ENCODE measurements around the gene LRRC55. TPM values are rescaled to one million over a fixed set of nuclear protein-coding genes. Genes with fewer than 3 reads are reported as not detected.

Gene LRRC55
- total RNA-seq, 1 donor from 2014 or later, result 1.4 TPM

DNA sequence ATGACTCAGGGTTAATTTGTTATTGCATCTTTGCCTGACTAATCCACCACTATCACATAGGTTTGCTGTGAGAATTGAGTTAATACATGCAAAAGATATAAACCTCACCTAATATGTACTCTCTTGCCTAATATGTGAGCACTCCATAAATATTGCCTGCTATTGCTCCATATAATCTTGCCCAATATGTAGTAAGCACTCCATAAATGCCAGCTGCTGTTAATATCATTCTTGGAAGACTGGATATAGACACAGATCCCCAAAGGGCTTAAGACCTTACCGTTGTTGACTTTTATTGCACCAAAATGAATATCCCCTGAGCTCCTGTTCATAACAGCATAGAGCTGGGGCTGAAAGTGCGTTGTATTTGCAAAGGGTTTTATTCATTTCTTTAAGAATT is 27.0 kb upstream of the LRRC55 start:
- peaks cover 22% of the 10 kb centered on the region for H3F3A ChIP-seq (ENCODE audit: low read depth)
- H3K36me3 ChIP-seq, result no peaks in the 10 kb centered on the region
- no peak overlapping the region for H2AFZ ChIP-seq (replicated peaks)
- Mint-ChIP-seq H3K27ac (no peak overlapping the region), H3K36me3 (no peaks in the 10 kb centered on the region), H3K4me3 (no peak overlapping the region), H3K4me1 (peaks cover 29% of the 10 kb centered on the region), H3K27me3 (ENCODE audit: insufficient read depth, low read depth) (peaks cover 8% of the 10 kb centered on the region), H3K9me3 (no peaks in the 10 kb centered on the region)
- peaks cover 18% of the 10 kb centered on the region for H3K4me1 ChIP-seq
- no peak overlapping the region for H3K9ac ChIP-seq
- H3K9me3 ChIP-seq (ENCODE audit: low read depth), result no peaks in the 10 kb centered on the region
- DNase-seq (ENCODE audit: low spot score), result no peak
- peaks cover 3% of the 10 kb centered on the region for H3K27me3 ChIP-seq
- no peaks in the 10 kb centered on the region for H3K79me2 ChIP-seq (ENCODE audit: low read depth)
- no peak overlapping the region for H3K27ac ChIP-seq
- no peak overlapping the region for H3K4me2 ChIP-seq
- TF ChIP-seq EZH2 (IDR thresholded peaks at IDR 0.05), result no peak
- TF ChIP-seq, protein P1, sequence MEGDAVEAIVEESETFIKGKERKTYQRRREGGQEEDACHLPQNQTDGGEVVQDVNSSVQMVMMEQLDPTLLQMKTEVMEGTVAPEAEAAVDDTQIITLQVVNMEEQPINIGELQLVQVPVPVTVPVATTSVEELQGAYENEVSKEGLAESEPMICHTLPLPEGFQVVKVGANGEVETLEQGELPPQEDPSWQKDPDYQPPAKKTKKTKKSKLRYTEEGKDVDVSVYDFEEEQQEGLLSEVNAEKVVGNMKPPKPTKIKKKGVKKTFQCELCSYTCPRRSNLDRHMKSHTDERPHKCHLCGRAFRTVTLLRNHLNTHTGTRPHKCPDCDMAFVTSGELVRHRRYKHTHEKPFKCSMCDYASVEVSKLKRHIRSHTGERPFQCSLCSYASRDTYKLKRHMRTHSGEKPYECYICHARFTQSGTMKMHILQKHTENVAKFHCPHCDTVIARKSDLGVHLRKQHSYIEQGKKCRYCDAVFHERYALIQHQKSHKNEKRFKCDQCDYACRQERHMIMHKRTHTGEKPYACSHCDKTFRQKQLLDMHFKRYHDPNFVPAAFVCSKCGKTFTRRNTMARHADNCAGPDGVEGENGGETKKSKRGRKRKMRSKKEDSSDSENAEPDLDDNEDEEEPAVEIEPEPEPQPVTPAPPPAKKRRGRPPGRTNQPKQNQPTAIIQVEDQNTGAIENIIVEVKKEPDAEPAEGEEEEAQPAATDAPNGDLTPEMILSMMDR (IDR thresholded peaks at IDR 0.05), result no peak
- no peak for TF ChIP-seq EZH2phosphoT487 (IDR thresholded peaks at IDR 0.05)
- H3K4me3 ChIP-seq, result no peak overlapping the region
- H4K20me1 ChIP-seq (ENCODE audit: low read depth), result no peaks in the 10 kb centered on the region

DNA sequence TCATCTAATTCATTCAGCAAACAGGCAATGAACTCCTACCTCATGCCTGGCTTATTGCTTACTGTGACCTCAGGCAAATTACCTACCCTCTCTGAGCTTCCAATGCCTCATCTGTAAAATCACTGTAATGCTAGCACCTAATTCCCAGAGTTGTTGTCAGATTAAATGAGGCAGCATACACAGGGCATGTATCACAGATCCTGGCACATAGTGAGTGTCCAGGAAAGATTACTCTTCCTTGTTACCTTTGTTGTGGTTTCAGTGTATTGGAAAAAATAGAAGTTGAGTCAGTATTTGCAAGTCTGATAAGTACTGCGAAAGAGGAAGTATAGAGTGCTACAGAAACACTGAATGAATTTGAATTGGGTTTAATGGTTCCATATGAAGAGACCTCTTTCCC is 26.4 kb upstream of the LRRC55 start:
- Mint-ChIP-seq H3K36me3 (no peaks in the 10 kb centered on the region), H3K4me1 (peaks cover 35% of the 10 kb centered on the region), H3K27ac (peak overlapping the region; percentile 4), H3K9me3 (peaks cover 2% of the 10 kb centered on the region), H3K27me3 (ENCODE audit: insufficient read depth, low read depth) (peaks cover 8% of the 10 kb centered on the region), H3K4me3 (no peak overlapping the region)
- no peak overlapping the region for H3K9ac ChIP-seq
- H3K4me3 ChIP-seq, result no peak overlapping the region
- H3K9me3 ChIP-seq (ENCODE audit: low read depth), result no peaks in the 10 kb centered on the region
- no peaks in the 10 kb centered on the region for H4K20me1 ChIP-seq (ENCODE audit: low read depth)
- H3F3A ChIP-seq (ENCODE audit: low read depth), result peaks cover 22% of the 10 kb centered on the region
- H3K27me3 ChIP-seq, result peaks cover 3% of the 10 kb centered on the region
- H3K4me2 ChIP-seq, result peak overlapping the region; percentile 40
- peaks cover 23% of the 10 kb centered on the region for H3K4me1 ChIP-seq
- H3K27ac ChIP-seq, result no peak overlapping the region
- H3K36me3 ChIP-seq, result no peaks in the 10 kb centered on the region
- peak overlapping the region; percentile 1 for H2AFZ ChIP-seq (replicated peaks)
- DNase-seq (ENCODE audit: low spot score), result no peak
- TF ChIP-seq, protein P1 (IDR thresholded peaks at IDR 0.05), result no peak
- TF ChIP-seq EZH2phosphoT487 (IDR thresholded peaks at IDR 0.05) (no peak), EZH2 (IDR thresholded peaks at IDR 0.05) (no peak)
- H3K79me2 ChIP-seq (ENCODE audit: low read depth), result no peaks in the 10 kb centered on the region

DNA sequence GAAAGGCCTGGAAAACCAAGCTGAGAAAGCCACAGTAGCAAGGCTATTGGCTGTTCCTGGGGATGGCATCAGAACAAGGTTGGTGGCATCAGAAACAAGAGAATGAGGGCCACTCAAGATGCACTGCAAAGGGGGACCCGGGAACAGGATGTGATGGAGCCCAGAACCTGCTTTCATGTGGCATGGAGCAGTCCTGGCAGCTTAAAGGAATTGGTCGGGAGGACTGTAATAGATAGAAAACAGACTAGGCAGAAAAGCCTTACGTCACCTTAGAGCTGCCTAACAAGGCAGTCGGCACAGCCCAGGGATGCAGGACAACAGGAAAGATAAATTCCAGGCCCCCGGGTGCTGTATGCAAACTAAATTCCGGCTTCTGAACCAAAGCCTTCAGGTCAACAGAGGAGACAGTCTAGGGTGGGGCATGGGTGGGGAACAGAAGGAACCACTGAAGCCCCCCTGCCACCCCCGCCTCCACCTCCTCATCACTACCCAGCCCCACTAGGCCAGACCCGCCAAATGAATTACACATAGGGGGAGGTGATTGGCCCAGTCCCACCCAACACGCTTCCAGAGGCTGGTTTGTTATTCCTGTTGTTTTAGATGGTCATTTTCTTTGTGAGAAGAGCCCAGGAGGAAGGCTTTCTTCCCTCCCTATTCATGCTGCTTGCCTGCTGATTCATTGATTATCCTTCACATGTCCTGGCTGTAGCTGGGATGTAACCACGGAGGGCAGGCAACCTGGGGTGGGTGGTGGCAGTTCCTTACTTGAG is 25.7 kb upstream of the LRRC55 start:
- TF ChIP-seq EZH2 (IDR thresholded peaks at IDR 0.05), result no peak
- no peak for TF ChIP-seq EZH2phosphoT487 (IDR thresholded peaks at IDR 0.05)
- TF ChIP-seq, protein P1 (IDR thresholded peaks at IDR 0.05), result no peak
- Mint-ChIP-seq H3K27me3 (ENCODE audit: insufficient read depth, low read depth) (peaks cover 10% of the 10 kb centered on the region), H3K4me1 (peaks cover 39% of the 10 kb centered on the region), H3K27ac (peak overlapping the region; percentile 47), H3K9me3 (peaks cover 2% of the 10 kb centered on the region), H3K36me3 (no peaks in the 10 kb centered on the region), H3K4me3 (peak overlapping the region; percentile 56)
- Histone ChIP-seq H3K79me2 (ENCODE audit: low read depth) (no peaks in the 10 kb centered on the region), H3K27ac (peak overlapping the region; percentile 47), H3K4me2 (peak overlapping the region; percentile 40), H3K27me3 (peaks cover 3% of the 10 kb centered on the region), H4K20me1 (ENCODE audit: low read depth) (no peaks in the 10 kb centered on the region), H3F3A (ENCODE audit: low read depth) (peaks cover 22% of the 10 kb centered on the region), H3K9ac (no peak overlapping the region), H3K4me3 (no peak overlapping the region), H2AFZ (replicated peaks) (peak overlapping the region; percentile 1), H3K9me3 (ENCODE audit: low read depth) (no peaks in the 10 kb centered on the region), H3K4me1 (peaks cover 26% of the 10 kb centered on the region), H3K36me3 (no peaks in the 10 kb centered on the region)
- DNase-seq (ENCODE audit: low spot score), result peak; percentile 56

Measured in neural progenitor cell (in vitro differentiated cells).